NCI-H2107 treated with DMSO at 0.1 percent for 48 hours (cell line): ENCODE measurements around the gene SYT15.
"Not testable (repeated sequence)": the region's sequence is repeated elsewhere in the genome, so short reads cannot be mapped to it uniquely, and the experiment has no call there.

ENCODE experiments used
- DNase-seq: peaks from one replicate; lab custom pipeline; 2025; ENCODE audit not compliant: unreplicated experiment; lab: John Stamatoyannopoulos, UW

Gene SYT15

GRCh38 chr10:46578474-46579178 lies at the start of gene SYT15:
TSS of gene SYT15 (plus strand) at chr10:46579128. CDS start at chr10:46579169, 41 bp downstream.
- DNase-seq = not testable (repeated sequence)

- not testable (repeated sequence) for DNase-seq
Observed at GRCh38 chr10:46529742-46530141, 49.2 kb upstream of the SYT15 start.

- DNase-seq = no peak
Observed at GRCh38 chr10:46530249-46531186, 48.4 kb upstream of the SYT15 start.

GRCh38 chr10:46532256-46532655 lies 46.7 kb upstream of the SYT15 start:
- not testable (repeated sequence) for DNase-seq

GRCh38 chr10:46534828-46535524 lies 44.0 kb upstream of the SYT15 start:
- DNase-seq = no peak

- no peak for DNase-seq
Observed at GRCh38 chr10:46536171-46536570, 42.8 kb upstream of the SYT15 start.

- DNase-seq = no peak
Observed at GRCh38 chr10:46536781-46537180, 42.1 kb upstream of the SYT15 start.

- DNase-seq = no peak
Observed at GRCh38 chr10:46537309-46537708, 41.6 kb upstream of the SYT15 start.

GRCh38 chr10:46538155-46538554 lies 40.8 kb upstream of the SYT15 start:
- DNase-seq = no peak

- no peak for DNase-seq
Observed at GRCh38 chr10:46538717-46539426, 40.1 kb upstream of the SYT15 start.

GRCh38 chr10:46539596-46540411 lies 39.1 kb upstream of the SYT15 start:
- DNase-seq = no peak

GRCh38 chr10:46540412-46541016 lies 38.4 kb upstream of the SYT15 start:
- DNase-seq = no peak

- no peak for DNase-seq
Observed at GRCh38 chr10:46541017-46541661, 37.8 kb upstream of the SYT15 start.

GRCh38 chr10:46541735-46542566 lies 37.0 kb upstream of the SYT15 start:
- no peak for DNase-seq

- no peak for DNase-seq
Observed at GRCh38 chr10:46542567-46543465, 36.1 kb upstream of the SYT15 start.

- DNase-seq = no peak
Observed at GRCh38 chr10:46543466-46544377, 35.2 kb upstream of the SYT15 start.
